ENCODE data around the gene PUM1. TPM values are rescaled to one million over a fixed set of nuclear protein-coding genes. Genes with fewer than 3 reads are reported as not detected.

The PUM1 gene
- total RNA-seq, 4 donors from 2014 or later: 118 to 191 (median 132) TPM

DNA sequence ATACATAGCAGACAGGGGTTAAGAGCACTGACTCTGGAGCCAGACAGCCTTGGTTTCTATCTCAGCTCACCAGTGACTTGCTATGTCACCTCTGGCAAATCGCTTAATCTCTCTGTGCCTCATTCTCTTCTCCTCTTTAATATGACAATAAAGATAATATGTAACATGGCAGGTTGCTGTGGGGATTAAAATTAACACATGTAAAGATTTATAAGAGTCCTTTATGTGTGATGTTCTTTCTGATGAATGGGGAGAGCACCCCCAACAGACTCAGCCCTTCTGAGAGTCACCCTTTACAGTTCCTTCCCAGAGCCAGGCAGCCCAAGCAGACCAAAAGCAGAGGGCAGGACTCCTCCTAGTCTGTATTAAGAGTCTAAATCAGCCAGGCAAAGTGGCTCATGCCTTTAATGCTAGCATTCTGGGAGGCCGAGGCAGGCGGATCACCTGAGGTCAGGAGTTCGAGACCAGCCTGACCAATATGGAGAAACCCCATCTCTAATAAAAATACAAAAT is 80.5 kb downstream of the PUM1 start:
- H3K36me3 ChIP-seq: peaks cover 0 to under 1% of the 10 kb centered on the region in 2 donors
- TF ChIP-seq, protein P1, sequence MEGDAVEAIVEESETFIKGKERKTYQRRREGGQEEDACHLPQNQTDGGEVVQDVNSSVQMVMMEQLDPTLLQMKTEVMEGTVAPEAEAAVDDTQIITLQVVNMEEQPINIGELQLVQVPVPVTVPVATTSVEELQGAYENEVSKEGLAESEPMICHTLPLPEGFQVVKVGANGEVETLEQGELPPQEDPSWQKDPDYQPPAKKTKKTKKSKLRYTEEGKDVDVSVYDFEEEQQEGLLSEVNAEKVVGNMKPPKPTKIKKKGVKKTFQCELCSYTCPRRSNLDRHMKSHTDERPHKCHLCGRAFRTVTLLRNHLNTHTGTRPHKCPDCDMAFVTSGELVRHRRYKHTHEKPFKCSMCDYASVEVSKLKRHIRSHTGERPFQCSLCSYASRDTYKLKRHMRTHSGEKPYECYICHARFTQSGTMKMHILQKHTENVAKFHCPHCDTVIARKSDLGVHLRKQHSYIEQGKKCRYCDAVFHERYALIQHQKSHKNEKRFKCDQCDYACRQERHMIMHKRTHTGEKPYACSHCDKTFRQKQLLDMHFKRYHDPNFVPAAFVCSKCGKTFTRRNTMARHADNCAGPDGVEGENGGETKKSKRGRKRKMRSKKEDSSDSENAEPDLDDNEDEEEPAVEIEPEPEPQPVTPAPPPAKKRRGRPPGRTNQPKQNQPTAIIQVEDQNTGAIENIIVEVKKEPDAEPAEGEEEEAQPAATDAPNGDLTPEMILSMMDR (IDR thresholded peaks at IDR 0.05): no peak
- TF ChIP-seq POLR2A (IDR thresholded peaks at IDR 0.05): no peak
- intact Hi-C loops (cut with DNase I): no loop called here
- no peak overlapping the region for H3K4me3 ChIP-seq (replicated peaks in 1 of 3)
- H3K9me3 ChIP-seq: no peaks in the 10 kb centered on the region
- H3K27me3 ChIP-seq: no peaks in the 10 kb centered on the region
- WGBS, 2 donors: 95 to 96% methylated on average over 4 of the region's 4 CpGs
- peaks cover 54 to 70% of the 10 kb centered on the region in 2 donors for H3K4me1 ChIP-seq
- DNase-seq: no peak
- peak overlapping the region; percentile 26 to 71 (median 43) for H3K27ac ChIP-seq

DNA sequence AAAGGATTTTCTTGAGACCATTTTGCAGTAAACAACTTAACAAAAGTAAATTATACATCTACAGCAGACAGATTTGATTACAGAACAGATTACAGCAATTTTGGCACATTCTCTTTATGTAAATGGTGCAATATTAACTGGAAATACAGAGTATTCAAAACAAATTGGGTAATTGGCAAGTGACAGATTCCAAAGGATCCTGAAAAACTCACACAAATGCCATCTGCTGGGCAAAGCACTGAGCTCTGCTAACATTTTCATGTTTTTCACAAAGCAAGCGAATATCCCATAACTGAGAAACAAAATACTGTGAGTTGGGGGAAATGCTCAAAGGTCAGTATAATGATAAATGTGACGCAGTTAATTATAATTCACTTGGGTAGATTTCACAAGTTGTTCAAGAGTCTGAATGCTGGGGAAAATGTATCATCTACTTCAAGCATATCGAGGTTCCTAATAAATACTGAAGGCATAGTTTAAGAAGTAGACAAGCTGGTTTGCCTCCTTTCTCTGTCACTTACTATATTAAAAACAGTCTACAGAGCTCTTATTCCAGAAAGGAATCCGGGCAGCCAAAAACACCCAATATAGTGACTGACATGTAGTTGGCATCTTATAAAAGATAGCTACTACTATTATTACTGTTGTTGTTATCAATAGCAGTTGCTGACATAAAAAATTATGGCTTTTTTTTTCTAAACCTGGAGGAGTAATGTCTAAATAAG is 81.2 kb downstream of the PUM1 start:
- no peak for DNase-seq
- H3K9me3 ChIP-seq: no peaks in the 10 kb centered on the region
- whole genome bisulfite sequencing, 2 donors: 63 to 68% methylated on average over 4 of the region's 4 CpGs
- H3K4me3 ChIP-seq (replicated peaks in 1 of 3): no peak overlapping the region
- intact Hi-C loops (cut with DNase I): no loop called here
- H3K27me3 ChIP-seq: no peaks in the 10 kb centered on the region
- TF ChIP-seq POLR2A (IDR thresholded peaks at IDR 0.05): no peak
- TF ChIP-seq, protein P1 (IDR thresholded peaks at IDR 0.05): peak in 2 of 6 experiments; percentile 10 to 23
- H3K27ac ChIP-seq: peak overlapping the region; percentile 43 to 71 (median 69)
- peaks cover 54 to 70% of the 10 kb centered on the region in 2 donors for H3K4me1 ChIP-seq
- peaks cover 0 to 5% of the 10 kb centered on the region in 2 donors for H3K36me3 ChIP-seq

DNA sequence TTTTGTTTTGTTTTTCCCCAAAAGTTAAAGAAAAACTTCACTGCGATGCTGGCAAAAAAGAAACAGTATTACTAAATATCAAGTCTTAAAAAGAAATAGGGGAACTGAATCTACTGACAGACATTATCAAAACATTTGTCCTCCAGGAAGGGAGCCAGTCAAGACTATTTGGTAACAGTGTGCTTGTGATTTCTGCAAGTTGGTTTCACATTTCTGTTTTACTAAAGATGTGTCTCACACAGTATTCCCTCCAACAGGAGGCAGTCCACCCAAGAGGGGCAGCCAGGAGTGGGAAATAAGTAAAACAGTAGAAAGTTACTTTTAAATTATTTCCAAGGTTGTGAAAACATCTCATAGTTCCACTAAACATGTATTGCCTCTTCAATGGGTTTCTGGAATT is 82.6 kb downstream of the PUM1 start:
- Histone ChIP-seq H3K4me3 (replicated peaks in 1 of 3) (no peak overlapping the region), H3K36me3 (peaks cover 6 to 12% of the 10 kb centered on the region in 2 donors), H3K27ac (peak overlapping the region; percentile 47 to 71 (median 69)), H3K4me1 (peaks cover 42 to 61% of the 10 kb centered on the region in 2 donors), H3K9me3 (no peaks in the 10 kb centered on the region), H3K27me3 (no peaks in the 10 kb centered on the region)
- intact Hi-C loops (cut with DNase I): no loop called here
- 32 to 33% methylated on average over 1 of the region's 1 CpG for WGBS, 2 donors
- TF ChIP-seq, protein P1 (IDR thresholded peaks at IDR 0.05): peak in 5 of 6 experiments; percentile 11 to 66 (median 50)
- no peak for TF ChIP-seq POLR2A (IDR thresholded peaks at IDR 0.05)
- peak; percentile 32 to 64 for DNase-seq

DNA sequence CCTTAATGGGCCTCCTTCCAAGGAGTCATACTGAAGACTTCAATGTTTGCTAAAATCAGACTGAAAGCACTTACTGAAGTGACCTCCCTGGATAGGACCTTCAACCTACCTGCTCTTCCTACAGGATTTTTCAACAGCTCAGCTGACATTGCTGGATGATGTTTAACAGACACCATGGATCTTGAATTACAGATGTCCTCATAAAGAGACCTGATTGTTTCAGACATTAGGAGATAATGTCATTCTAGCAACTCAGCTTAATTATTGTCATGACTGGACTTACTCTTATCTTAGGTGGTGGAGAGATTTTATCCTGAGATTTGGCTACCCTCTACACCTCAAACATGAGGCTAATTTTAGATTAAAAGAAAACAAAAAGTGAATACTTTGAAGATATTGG is 83.1 kb downstream of the PUM1 start:
- Histone ChIP-seq H3K27ac (peak overlapping the region; percentile 47 to 71 (median 69)), H3K9me3 (no peaks in the 10 kb centered on the region), H3K27me3 (no peaks in the 10 kb centered on the region), H3K4me3 (replicated peaks in 1 of 3) (no peak overlapping the region), H3K36me3 (peaks cover 6 to 12% of the 10 kb centered on the region in 2 donors), H3K4me1 (peaks cover 41 to 60% of the 10 kb centered on the region in 2 donors)
- DNase-seq: no peak
- TF ChIP-seq, protein P1 (IDR thresholded peaks at IDR 0.05): no peak
- TF ChIP-seq POLR2A (IDR thresholded peaks at IDR 0.05): no peak
- intact Hi-C loops (cut with DNase I): no loop called here

DNA sequence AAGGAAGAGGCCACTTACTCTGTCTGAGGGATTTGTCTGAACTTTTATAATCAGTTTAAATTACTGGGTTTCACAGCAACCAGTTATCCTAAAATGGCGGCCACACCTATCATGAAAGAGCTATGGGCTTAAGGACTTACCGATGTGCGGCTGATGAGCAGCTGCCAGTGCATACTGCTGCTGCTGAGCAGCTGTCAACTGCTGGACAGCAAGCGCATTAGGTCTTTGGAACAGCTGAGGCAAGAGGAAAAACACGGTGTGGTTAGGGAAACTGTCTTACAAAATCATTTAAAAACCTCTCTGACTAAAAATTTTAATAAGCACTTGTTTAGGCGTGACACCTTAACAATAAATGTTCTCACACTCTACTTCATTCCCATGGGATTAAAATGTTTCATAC is 84.3 kb downstream of the PUM1 start:
- peaks cover 6 to 12% of the 10 kb centered on the region in 2 donors for H3K36me3 ChIP-seq
- H3K27ac ChIP-seq: no peak overlapping the region
- intact Hi-C loops (cut with DNase I): no loop called here
- TF ChIP-seq, protein P1 (IDR thresholded peaks at IDR 0.05): no peak
- TF ChIP-seq POLR2A (IDR thresholded peaks at IDR 0.05): no peak
- WGBS, 2 donors: 95 to 96% methylated on average over 6 of the region's 6 CpGs
- H3K4me3 ChIP-seq (replicated peaks in 1 of 3): no peak overlapping the region
- no peaks in the 10 kb centered on the region for H3K27me3 ChIP-seq
- no peaks in the 10 kb centered on the region for H3K9me3 ChIP-seq
- no peak for DNase-seq
- H3K4me1 ChIP-seq: peaks cover 38 to 59% of the 10 kb centered on the region in 2 donors

Data from thyroid gland (tissue), 4 donors.